K562 (cell line): ENCODE measurements around the gene ACOT9. TPM values are rescaled to one million over a fixed set of nuclear protein-coding genes. Genes with fewer than 3 reads are reported as not detected.
A peak's percentile ranks its signal among the peaks of the same experiment; 100 is the strongest.

Source experiments
- CXXC5 ChIP-seq: fragments of 250-450 bp; sonication (Bioruptor Pico); IDR thresholded peaks from 2 replicates; pipeline ENCODE4 v1.8.0; 2022; ENCODE audit warnings: inconsistent platforms, mild to moderate bottlenecking, moderate library complexity
- DEAF1 ChIP-seq: fragments of 450-650 bp; formaldehyde crosslinking; IDR thresholded peaks from 2 replicates; pipeline ENCODE4 v1.4.0; 2020; ENCODE audit warnings: mild to moderate bottlenecking, moderate library complexity
- E2F6 ChIP-seq, 2 experiments: IDR thresholded peaks; 2 replicates each; pipeline ENCODE4 v1.6.1; 2011; ENCODE audit warnings: borderline replicate concordance in 1 of 2, control low read depth in 1 of 2, low read depth in 1 of 2, low read length in 1 of 2, mild to moderate bottlenecking in 1 of 2, mixed read lengths in 1 of 2, moderate library complexity in 1 of 2; ENCODE audit not compliant: insufficient read depth in 1 of 2, insufficient read length in 1 of 2, poor library complexity in 1 of 2, severe bottlenecking in 1 of 2; ENCODE audit errors: extremely low read depth in 1 of 2
- EGR1 ChIP-seq: fragments of 450-650 bp; conservative IDR thresholded peaks from 2 replicates; pipeline ENCODE4 v1.6.1; 2017; ENCODE audit warnings: mild to moderate bottlenecking
- HNRNPL ChIP-seq: fragments of 200-400 bp; formaldehyde crosslinking; IDR thresholded peaks from 2 replicates; pipeline ENCODE4 v1.6.1; 2017; ENCODE audit warnings: low read depth, mild to moderate bottlenecking, low read length
- ILF3 ChIP-seq: fragments of 450-650 bp; IDR thresholded peaks from 2 replicates; pipeline ENCODE4 v1.6.1; 2018; ENCODE audit warnings: antibody characterized with exemption, mild to moderate bottlenecking, moderate library complexity, borderline replicate concordance
- JUND ChIP-seq, 2 experiments: IDR thresholded peaks; 2 replicates in 1 of 2; 3 replicates in 1 of 2; pipeline ENCODE4 v1.6.1; 2011; ENCODE audit warnings: borderline replicate concordance in 2 of 2, low read depth in 2 of 2, low read length in 2 of 2, improper control_type of control experiment in 1 of 2, missing biosample characterization in 1 of 2, missing genetic modification characterization in 1 of 2, missing genetic modification reagents in 1 of 2
- NFYB ChIP-seq: IDR thresholded peaks from 2 replicates; pipeline ENCODE4 v1.6.1; 2011; ENCODE audit warnings: mild to moderate bottlenecking, moderate library complexity; ENCODE audit not compliant: insufficient read length; ENCODE audit errors: extremely low read depth
- POLR2B ChIP-seq: fragments of 450-650 bp; IDR thresholded peaks from 2 replicates; pipeline ENCODE4 v1.6.1; 2018; ENCODE audit warnings: low read depth; ENCODE audit not compliant: partially characterized antibody
- POLR2G ChIP-seq: fragments of 200-400 bp; formaldehyde crosslinking; IDR thresholded peaks from 2 replicates; pipeline ENCODE4 v1.6.1; 2017; ENCODE audit warnings: low read depth, mild to moderate bottlenecking, antibody characterized with exemption, low read length, moderate library complexity
- RAD21 ChIP-seq, 2 experiments: fragments of 250-450 bp in 1 of 2; fragments of 450-650 bp in 1 of 2; sonication (Bioruptor Pico) in 1 of 2; formaldehyde crosslinking in 1 of 2; IDR thresholded peaks in 1 of 2; conservative IDR thresholded peaks in 1 of 2; 2 replicates each; pipeline versions ENCODE4 v1.4.0 to v1.8.0; 2020 to 2022; ENCODE audit warnings: mild to moderate bottlenecking in 2 of 2, moderate library complexity in 1 of 2
- RB1 ChIP-seq: fragments of 450-650 bp; IDR thresholded peaks from 2 replicates; pipeline ENCODE4 v1.6.1; 2017; ENCODE audit warnings: low read depth, mild to moderate bottlenecking
- SMARCC2 ChIP-seq: fragments of 450-650 bp; IDR thresholded peaks from 2 replicates; pipeline ENCODE4 v1.6.1; 2017; ENCODE audit warnings: antibody characterized with exemption, moderate library complexity, mild to moderate bottlenecking, low read depth
- SP1 ChIP-seq: sonication (generic); formaldehyde crosslinking; IDR thresholded peaks from 2 replicates; pipeline ENCODE4 v1.8.1; 2022; ENCODE audit warnings: mild to moderate bottlenecking, missing genetic modification reagents
- SREBF2 ChIP-seq: sonication (generic); formaldehyde crosslinking; IDR thresholded peaks from 2 replicates; pipeline ENCODE4 v1.4.0; 2020; ENCODE audit warnings: mild to moderate bottlenecking, missing genetic modification reagents
- ZNF124 ChIP-seq: sonication (generic); formaldehyde crosslinking; IDR thresholded peaks from 2 replicates; pipeline ENCODE4 v1.8.1; 2022; ENCODE audit warnings: missing genetic modification reagents
- ZNF24 ChIP-seq: fragments of 450-650 bp; IDR thresholded peaks from 2 replicates; pipeline ENCODE4 v1.6.1; 2016
- ZNF583 ChIP-seq: fragments of 250-450 bp; sonication (Bioruptor Pico); IDR thresholded peaks from 2 replicates; pipeline ENCODE4 v1.4.0; 2020
- ZNF589 ChIP-seq: fragments of 200-800 bp; sonication (Bioruptor generic); IDR thresholded peaks from 2 replicates; pipeline ENCODE4 v1.6.1; 2016; ENCODE audit warnings: low read depth, missing genetic modification characterization, missing compliant biosample characterization
- ZNF764 ChIP-seq: fragments of 250-450 bp; sonication (Bioruptor Pico); IDR thresholded peaks from 2 replicates; pipeline ENCODE4 v1.4.0; 2020; ENCODE audit warnings: low read depth, mild to moderate bottlenecking, moderate library complexity
- polyA plus RNA-seq, 8 experiments: library from polyadenylated mRNA; depleted of rRNA in 4 of 8; stranded (reverse) in 5 of 8; unstranded in 3 of 8; fragments of >200 nt; fragmentation: Nextera tagmentation in 2 of 8; fragmentation: Illumina TruSeq in 1 of 8; extraction: Ambion mirVana in 2 of 8; extraction: Trizol in 1 of 8; gene quantifications; 2 replicates each; pipeline versions ENCODE4 v1.2.1 to v1.2.3, GENCODE V29; 2011 to 2014; ENCODE audit warnings: inconsistent platforms in 1 of 8, missing spikeins in 1 of 8
- total RNA-seq, 7 experiments: library from RNA; depleted of rRNA in 6 of 7; stranded (reverse); fragments of >200 nt in 6 of 7; fragmentation: Illumina TruSeq in 2 of 7; extraction: Trizol in 2 of 7; gene quantifications; 2 replicates each; pipeline versions ENCODE4 v1.2.1 to v1.2.3, GENCODE V29; 2011 to 2021; ENCODE audit warnings: low replicate concordance in 1 of 7
- TF ChIP-seq, protein P1 (sequence below): fragments of 450-650 bp; IDR thresholded peaks from 2 replicates; pipeline ENCODE4 v1.6.1; 2016; ENCODE audit warnings: antibody characterized with exemption
- TF ChIP-seq, protein P2 (sequence below): fragments of 450-650 bp; IDR thresholded peaks from 2 replicates; pipeline ENCODE4 v1.6.1; 2016

Gene ACOT9
- total and polyA plus RNA-seq, 9 of the 15 experiments (the other 6 are each of a cell fraction or from before 2014, with no cell fraction given) = 31.2 to 80.9 (median 45.3) TPM

DNA sequence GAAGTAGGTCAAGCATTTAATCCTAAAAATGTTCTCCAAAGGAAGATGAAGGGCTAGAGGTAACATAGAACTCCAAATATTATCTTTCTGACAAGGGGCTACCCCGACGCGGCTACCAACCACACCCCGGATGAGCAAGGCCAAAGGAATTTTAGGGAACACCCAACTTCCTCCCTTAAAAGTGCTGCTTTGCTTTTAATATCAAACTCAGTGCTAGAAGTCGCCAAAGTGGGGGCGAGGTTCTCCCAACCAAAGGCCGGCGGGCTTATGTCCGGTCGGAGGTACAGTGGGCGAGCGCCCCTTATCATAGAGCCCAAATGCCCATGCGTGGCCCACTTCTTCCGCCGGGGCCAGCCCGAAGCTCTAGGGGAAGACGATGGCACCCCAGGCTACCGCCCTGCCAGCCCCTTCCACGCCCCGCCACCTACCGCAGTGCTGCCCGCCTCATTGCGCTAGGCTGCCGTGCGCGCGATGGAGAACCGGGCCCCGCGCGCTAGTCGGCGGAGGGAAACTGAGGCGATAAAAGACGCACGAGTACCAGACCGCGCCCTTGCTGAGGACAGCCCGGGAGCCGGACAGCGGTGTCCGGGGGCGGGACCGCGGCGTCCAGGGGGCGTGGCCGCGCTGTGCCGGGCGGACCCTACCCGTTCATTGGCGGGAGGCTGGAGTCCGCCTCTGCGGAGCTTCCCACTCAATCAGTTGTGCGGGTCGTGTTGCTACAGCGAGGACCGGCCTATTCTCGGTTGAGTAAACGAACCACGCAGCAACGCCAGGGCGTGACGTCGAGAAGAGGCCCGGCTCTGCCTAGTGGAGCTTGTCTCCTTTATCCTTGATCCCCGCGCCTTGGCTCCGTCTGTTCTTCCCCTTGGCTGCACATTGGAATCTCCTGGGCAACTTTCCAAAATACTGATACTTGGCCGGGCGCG, at the start of gene ACOT9 (continued):
- TF ChIP-seq RAD21 (CRISPR knock-in tag; conservative IDR thresholded peaks at IDR 0.05 in 1 of 2, IDR thresholded peaks at IDR 0.05 in 1 of 2) = no peak
- TF ChIP-seq ILF3 = no peak
- TF ChIP-seq POLR2G = peak; percentile 85
- no peak for TF ChIP-seq ZNF589 (CRISPR knock-in tag)
- TF ChIP-seq DEAF1 (CRISPR knock-in tag) = no peak
- TF ChIP-seq SP1 (CRISPR knock-in tag) = peak; percentile 79
- TF ChIP-seq, protein P1, sequence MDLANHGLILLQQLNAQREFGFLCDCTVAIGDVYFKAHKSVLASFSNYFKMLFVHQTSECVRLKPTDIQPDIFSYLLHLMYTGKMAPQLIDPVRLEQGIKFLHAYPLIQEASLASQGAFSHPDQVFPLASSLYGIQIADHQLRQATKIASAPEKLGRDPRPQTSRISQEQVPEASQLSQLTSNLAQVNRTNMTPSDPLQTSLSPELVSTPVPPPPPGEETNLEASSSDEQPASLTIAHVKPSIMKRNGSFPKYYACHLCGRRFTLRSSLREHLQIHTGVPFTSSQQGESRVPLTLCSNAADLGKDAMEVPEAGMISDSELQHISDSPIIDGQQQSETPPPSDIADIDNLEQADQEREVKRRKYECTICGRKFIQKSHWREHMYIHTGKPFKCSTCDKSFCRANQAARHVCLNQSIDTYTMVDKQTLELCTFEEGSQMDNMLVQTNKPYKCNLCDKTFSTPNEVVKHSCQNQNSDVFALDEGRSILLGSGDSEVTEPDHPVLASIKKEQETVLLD = peak; percentile 23; the same call in 1 of the 2 replicates
- TF ChIP-seq ZNF124 (CRISPR knock-in tag) = no peak
- no peak for TF ChIP-seq NFYB
- no peak for TF ChIP-seq ZNF583 (CRISPR knock-in tag)
- TF ChIP-seq ZNF24 = peak; percentile 14; the same call in 1 of the 2 replicates
- TF ChIP-seq JUND (IDR thresholded peaks at IDR 0.05; ENCODE audit: borderline replicate concordance, low read depth, low read length) = peak; percentile 79
- TF ChIP-seq JUND (tag; IDR thresholded peaks at IDR 0.05; ENCODE audit: borderline replicate concordance, low read depth, low read length) = peak; percentile 76; the same call in 2 of the 3 replicates
- TF ChIP-seq, protein P2, sequence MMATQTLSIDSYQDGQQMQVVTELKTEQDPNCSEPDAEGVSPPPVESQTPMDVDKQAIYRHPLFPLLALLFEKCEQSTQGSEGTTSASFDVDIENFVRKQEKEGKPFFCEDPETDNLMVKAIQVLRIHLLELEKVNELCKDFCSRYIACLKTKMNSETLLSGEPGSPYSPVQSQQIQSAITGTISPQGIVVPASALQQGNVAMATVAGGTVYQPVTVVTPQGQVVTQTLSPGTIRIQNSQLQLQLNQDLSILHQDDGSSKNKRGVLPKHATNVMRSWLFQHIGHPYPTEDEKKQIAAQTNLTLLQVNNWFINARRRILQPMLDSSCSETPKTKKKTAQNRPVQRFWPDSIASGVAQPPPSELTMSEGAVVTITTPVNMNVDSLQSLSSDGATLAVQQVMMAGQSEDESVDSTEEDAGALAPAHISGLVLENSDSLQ = peak; percentile 47
- peak; percentile 89 for TF ChIP-seq CXXC5
- 0 out of 2 replicates have a peak, but pooled peaks have one; percentile 39 for TF ChIP-seq SMARCC2
- TF ChIP-seq RB1 = 0 out of 2 replicates have a peak, but pooled peaks have one; percentile 42
- peak; percentile 74 for TF ChIP-seq HNRNPL
- no peak for TF ChIP-seq SREBF2
- peak; percentile 70 for TF ChIP-seq EGR1
- TF ChIP-seq E2F6 (IDR thresholded peaks at IDR 0.05; ENCODE audit: borderline replicate concordance in 1 of 2, extremely low read depth in 1 of 2, insufficient read depth in 1 of 2, insufficient read length in 1 of 2, low read depth in 1 of 2, low read length in 1 of 2, poor library complexity in 1 of 2, severe bottlenecking in 1 of 2) = peak; percentile 70 to 80
- TF ChIP-seq POLR2B = peak; percentile 57
- TF ChIP-seq ZNF764 = no peak
